Right atrium auricular region (tissue), 2 donors: Measurements from ENCODE around the gene TENT4B. TPM values are rescaled to one million over a fixed set of nuclear protein-coding genes. Genes with fewer than 3 reads are reported as not detected.
A peak's percentile ranks its signal among the peaks of the same experiment; 100 is the strongest.

Source experiments
- DNase-seq: peaks from one replicate; pipeline ENCODE4 v3.0.0-alpha.2; 2019; ENCODE audit warnings: low spot score
- H3K27ac ChIP-seq, 2 donors: fragments of 200-600 bp; sonication (generic); 1 replicate in 1 of 2; 2 replicates in 1 of 2; pipeline ENCODE4 v1.5.1; 2016 to 2019
- H3K27me3 ChIP-seq, 2 donors: fragments of 200-600 bp; sonication (generic); one replicate each; pipeline versions ENCODE4 v1.5.1 to v1.6.0; 2017 to 2019
- H3K36me3 ChIP-seq: fragments of 200-600 bp; sonication (generic); one replicate; pipeline ENCODE4 v1.5.1; 2016
- H3K4me1 ChIP-seq, 2 donors: fragments of 200-600 bp; sonication (generic); one replicate each; pipeline versions ENCODE4 v1.5.1 to v1.6.0; 2017 to 2019
- H3K4me3 ChIP-seq, 2 donors: fragments of 200-600 bp; sonication (generic); 1 replicate in 1 of 2; 2 replicates in 1 of 2; pipeline ENCODE4 v1.5.1; 2017 to 2019; ENCODE audit warnings: mild to moderate bottlenecking in 1 of 2, moderate library complexity in 1 of 2
- H3K9me3 ChIP-seq, 2 donors: fragments of 200-600 bp; sonication (generic); one replicate each; pipeline ENCODE4 v1.5.1; 2019
- CTCF ChIP-seq, 2 donors: fragments of 200-600 bp; sonication (generic); IDR thresholded peaks; one replicate each; pipeline ENCODE4 v1.5.1; 2019; ENCODE audit warnings: antibody characterized with exemption in 2 of 2
- total RNA-seq, 2 donors: library from RNA; depleted of rRNA; stranded (reverse); fragments of >200 nt; gene quantifications; one replicate each; pipeline ENCODE4 v1.1.0, GENCODE V29; 2016

The TENT4B gene
- total RNA-seq, 2 donors from 2014 or later = 5.0 to 6.1 TPM

GRCh38 chr16:50276801-50277555 is 123.9 kb downstream of the TENT4B start:
- DNase-seq = no peak
- Histone ChIP-seq H3K27me3 (no peaks in the 10 kb centered on the region), H3K9me3 (no peaks in the 10 kb centered on the region), H3K4me3 (no peak overlapping the region), H3K4me1 (peaks cover 0 to 5% of the 10 kb centered on the region in 2 donors), H3K36me3 (no peaks in the 10 kb centered on the region), H3K27ac (peak overlapping the region in 1 of 2 donors; percentile 10)
- TF ChIP-seq CTCF (IDR thresholded peaks at IDR 0.05) = no peak

- Histone ChIP-seq H3K9me3 (no peaks in the 10 kb centered on the region), H3K27ac (no peak overlapping the region), H3K36me3 (no peaks in the 10 kb centered on the region), H3K4me1 (peaks cover 0 to 15% of the 10 kb centered on the region in 2 donors), H3K27me3 (no peaks in the 10 kb centered on the region), H3K4me3 (no peak overlapping the region)
- TF ChIP-seq CTCF (IDR thresholded peaks at IDR 0.05) = no peak
- DNase-seq = no peak
Measured at GRCh38 chr16:50278251-50278650, 125.1 kb downstream of the TENT4B start.

DNA sequence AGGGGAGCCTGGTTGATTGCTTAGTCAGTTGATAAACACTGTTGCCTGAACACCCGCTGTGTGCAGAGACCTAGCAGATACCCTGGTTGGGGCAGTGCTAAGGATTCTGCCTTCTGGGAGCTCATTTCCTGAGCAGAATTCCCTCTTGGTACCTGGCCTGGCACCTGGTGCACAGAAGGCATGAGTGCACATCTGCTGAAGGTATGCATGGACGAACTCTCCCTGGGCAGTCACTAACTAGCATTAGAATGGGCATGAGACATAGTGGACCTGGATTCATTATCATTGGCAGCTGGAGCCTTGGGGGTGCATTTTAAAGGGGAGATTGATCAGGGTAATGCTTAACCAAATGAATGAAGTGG is 126.4 kb downstream of the TENT4B start:
- no peaks in the 10 kb centered on the region for H3K27me3 ChIP-seq
- no peak for TF ChIP-seq CTCF (IDR thresholded peaks at IDR 0.05)
- no peaks in the 10 kb centered on the region for H3K9me3 ChIP-seq
- no peak overlapping the region for H3K27ac ChIP-seq
- DNase-seq = no peak
- H3K4me1 ChIP-seq = peaks cover 0 to 27% of the 10 kb centered on the region in 2 donors
- no peak overlapping the region for H3K4me3 ChIP-seq
- H3K36me3 ChIP-seq = no peaks in the 10 kb centered on the region

DNA sequence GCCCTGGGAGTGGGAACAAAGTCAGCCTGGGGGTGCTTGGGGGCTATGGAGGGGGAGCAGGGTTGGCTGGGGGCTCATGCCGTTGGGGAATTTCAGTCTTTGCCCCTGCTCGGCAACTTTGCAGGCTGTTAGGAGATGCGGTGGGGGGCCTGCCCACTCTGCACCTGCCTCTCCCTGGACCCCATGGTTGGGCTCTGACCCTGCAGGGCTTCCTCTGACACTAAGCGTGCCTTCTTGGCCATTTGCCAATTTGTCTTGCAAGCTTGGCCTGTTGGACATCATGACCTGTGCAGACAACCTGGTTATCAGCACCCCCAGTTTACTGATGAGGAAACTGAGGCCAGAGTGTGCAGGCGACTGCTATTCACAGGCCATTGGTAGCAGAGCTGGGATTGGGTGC is 127.8 kb downstream of the TENT4B start:
- no peak overlapping the region for H3K27ac ChIP-seq
- peaks cover 0 to 31% of the 10 kb centered on the region in 2 donors for H3K4me1 ChIP-seq
- no peak for TF ChIP-seq CTCF (IDR thresholded peaks at IDR 0.05)
- H3K27me3 ChIP-seq = no peaks in the 10 kb centered on the region
- H3K36me3 ChIP-seq = no peaks in the 10 kb centered on the region
- no peak for DNase-seq
- H3K4me3 ChIP-seq = no peak overlapping the region
- H3K9me3 ChIP-seq = no peaks in the 10 kb centered on the region

Other genes with a start within 250 kb of the TENT4B start
- 10 to 100 TPM; 11.6 to 13.3 TPM for gene CNEP1R1, start 128.1 kb upstream of the TENT4B start, total RNA-seq
- 10 to 100 TPM in 1 of 2 donors, 1 to 10 TPM in 1; 5.6 to 11.7 TPM for gene HEATR3, start 87.3 kb upstream of the TENT4B start, total RNA-seq
- gene ADCY7, start 113.2 kb downstream of the TENT4B start, total RNA-seq = 10 to 100 TPM in 1 of 2 donors, 1 to 10 TPM in 1; 8.5 to 17.1 TPM
- 10 to 100 TPM; 28.0 to 28.9 TPM for gene BRD7, start 215.7 kb downstream of the TENT4B start, total RNA-seq